ENCODE measurements around the gene NOTO. TPM values are rescaled to one million over a fixed set of nuclear protein-coding genes. Genes with fewer than 3 reads are reported as not detected.

NOTO gene
- total RNA-seq, 1 donor from 2014 or later, result not detected

DNA sequence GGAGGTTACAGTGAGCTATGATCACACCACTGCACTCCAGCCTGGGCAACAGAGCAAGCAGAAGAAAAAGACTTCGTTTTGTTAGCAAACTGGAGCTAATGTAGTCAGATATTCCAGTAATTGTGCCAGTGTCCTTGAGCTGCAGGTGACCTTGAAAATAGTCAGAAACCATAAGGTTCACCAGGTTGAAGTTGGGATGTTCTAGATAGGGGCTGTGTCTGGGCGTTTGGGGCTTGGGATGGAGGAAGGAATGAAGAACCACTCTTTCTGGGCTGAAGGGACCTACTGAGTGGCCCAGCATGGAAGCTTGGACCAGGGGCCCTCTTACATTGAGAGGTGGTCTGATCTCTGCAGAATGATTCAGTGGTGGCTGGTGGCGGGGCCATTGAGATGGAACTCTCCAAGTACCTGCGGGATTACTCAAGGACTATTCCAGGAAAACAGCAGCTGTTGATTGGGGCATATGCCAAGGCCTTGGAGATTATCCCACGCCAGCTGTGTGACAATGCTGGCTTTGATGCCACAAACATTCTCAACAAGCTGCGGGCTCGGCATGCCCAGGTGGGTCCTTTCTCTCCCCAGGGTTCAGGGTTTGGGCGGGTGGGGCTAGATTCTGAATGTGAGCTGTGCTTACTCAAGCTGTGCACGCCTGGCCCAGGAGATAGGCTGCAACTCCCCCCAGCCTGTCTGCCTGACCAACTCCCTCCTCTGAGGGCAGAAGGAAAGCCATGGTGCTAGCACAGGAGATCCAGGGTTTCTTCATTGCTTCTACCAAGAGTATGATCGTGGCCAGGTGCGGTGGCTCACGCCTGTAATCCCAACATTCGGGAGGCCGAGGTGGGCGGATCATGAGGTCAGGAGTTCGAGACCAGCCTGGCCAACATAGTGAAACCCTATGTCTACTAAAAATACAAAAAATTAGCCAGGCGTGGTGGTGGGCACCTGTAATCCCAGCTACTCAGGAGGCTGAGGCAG, 48.8 kb downstream of the NOTO start:
- H3K27me3 Mint-ChIP-seq (ENCODE audit: low read depth), result no peaks in the 10 kb centered on the region
- no peak overlapping the region for H3K27ac Mint-ChIP-seq (ENCODE audit: unreplicated experiment)
- H3K9me3 Mint-ChIP-seq (ENCODE audit: low read depth), result no peaks in the 10 kb centered on the region
- peaks cover 43% of the 10 kb centered on the region for H3K36me3 Mint-ChIP-seq (ENCODE audit: low read depth)
- no peaks in the 10 kb centered on the region for H3K4me1 Mint-ChIP-seq (ENCODE audit: low read depth)
- no peak for DNase-seq (ENCODE audit: low spot score)
- H3K4me3 Mint-ChIP-seq (ENCODE audit: unreplicated experiment), result no peak overlapping the region
- TF ChIP-seq, protein P1, sequence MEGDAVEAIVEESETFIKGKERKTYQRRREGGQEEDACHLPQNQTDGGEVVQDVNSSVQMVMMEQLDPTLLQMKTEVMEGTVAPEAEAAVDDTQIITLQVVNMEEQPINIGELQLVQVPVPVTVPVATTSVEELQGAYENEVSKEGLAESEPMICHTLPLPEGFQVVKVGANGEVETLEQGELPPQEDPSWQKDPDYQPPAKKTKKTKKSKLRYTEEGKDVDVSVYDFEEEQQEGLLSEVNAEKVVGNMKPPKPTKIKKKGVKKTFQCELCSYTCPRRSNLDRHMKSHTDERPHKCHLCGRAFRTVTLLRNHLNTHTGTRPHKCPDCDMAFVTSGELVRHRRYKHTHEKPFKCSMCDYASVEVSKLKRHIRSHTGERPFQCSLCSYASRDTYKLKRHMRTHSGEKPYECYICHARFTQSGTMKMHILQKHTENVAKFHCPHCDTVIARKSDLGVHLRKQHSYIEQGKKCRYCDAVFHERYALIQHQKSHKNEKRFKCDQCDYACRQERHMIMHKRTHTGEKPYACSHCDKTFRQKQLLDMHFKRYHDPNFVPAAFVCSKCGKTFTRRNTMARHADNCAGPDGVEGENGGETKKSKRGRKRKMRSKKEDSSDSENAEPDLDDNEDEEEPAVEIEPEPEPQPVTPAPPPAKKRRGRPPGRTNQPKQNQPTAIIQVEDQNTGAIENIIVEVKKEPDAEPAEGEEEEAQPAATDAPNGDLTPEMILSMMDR (IDR thresholded peaks at IDR 0.05), result no peak

DNA sequence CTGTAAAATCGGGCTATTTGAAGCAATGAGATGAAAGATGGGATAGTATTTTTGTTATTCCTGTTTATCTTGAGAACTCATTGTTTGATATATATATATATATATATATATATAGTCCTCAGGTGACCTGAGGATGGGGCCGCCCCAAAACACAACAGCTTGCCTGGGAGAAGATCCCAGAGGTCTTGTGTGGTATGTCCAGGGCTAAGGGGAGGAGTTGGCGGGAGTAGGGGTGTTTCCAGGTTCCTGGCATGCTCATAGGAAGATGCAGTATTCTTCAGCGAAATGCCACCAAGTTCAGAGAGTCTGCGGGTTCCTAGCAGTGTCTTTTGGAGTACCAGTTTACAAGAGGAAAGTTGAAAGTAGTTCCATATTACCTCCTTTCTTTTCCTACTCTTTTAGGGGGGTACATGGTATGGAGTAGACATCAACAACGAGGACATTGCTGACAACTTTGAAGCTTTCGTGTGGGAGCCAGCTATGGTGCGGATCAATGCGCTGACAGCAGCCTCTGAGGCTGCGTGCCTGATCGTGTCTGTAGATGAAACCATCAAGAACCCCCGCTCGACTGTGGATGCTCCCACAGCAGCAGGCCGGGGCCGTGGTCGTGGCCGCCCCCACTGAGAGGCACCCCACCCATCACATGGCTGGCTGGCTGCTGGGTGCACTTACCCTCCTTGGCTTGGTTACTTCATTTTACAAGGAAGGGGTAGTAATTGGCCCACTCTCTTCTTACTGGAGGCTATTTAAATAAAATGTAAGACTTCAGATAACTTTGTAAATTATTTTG, 50.1 kb downstream of the NOTO start:
- peaks cover 32% of the 10 kb centered on the region for H3K36me3 Mint-ChIP-seq (ENCODE audit: low read depth)
- no peak overlapping the region for H3K4me3 Mint-ChIP-seq (ENCODE audit: unreplicated experiment)
- H3K27me3 Mint-ChIP-seq (ENCODE audit: low read depth), result no peaks in the 10 kb centered on the region
- no peaks in the 10 kb centered on the region for H3K9me3 Mint-ChIP-seq (ENCODE audit: low read depth)
- no peak for DNase-seq (ENCODE audit: low spot score)
- H3K4me1 Mint-ChIP-seq (ENCODE audit: low read depth), result no peaks in the 10 kb centered on the region
- TF ChIP-seq, protein P1 (IDR thresholded peaks at IDR 0.05), result no peak
- H3K27ac Mint-ChIP-seq (ENCODE audit: unreplicated experiment), result no peak overlapping the region

DNA sequence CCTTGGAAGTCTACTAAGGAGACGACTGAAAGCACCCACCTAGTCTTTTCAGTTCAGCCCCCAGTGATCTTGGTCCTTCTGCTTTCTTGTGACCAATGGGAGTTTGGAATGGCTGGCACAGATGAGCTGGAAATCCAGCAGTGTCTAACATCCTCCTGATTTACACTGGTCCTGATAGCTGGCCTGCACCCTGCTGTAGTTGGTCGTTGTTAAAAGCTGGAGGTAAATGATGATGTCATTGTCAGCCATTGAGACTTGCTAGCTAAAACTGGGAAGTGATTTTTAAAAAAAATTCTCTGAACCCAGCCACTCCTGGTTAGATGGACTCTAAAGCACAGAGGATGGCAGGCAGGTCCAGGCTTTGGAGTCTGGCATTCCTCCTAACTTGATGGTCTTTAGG, 51.0 kb downstream of the NOTO start:
- H3K27ac Mint-ChIP-seq (ENCODE audit: unreplicated experiment), result no peak overlapping the region
- H3K4me3 Mint-ChIP-seq (ENCODE audit: unreplicated experiment), result no peak overlapping the region
- TF ChIP-seq, protein P1 (IDR thresholded peaks at IDR 0.05), result no peak

DNA sequence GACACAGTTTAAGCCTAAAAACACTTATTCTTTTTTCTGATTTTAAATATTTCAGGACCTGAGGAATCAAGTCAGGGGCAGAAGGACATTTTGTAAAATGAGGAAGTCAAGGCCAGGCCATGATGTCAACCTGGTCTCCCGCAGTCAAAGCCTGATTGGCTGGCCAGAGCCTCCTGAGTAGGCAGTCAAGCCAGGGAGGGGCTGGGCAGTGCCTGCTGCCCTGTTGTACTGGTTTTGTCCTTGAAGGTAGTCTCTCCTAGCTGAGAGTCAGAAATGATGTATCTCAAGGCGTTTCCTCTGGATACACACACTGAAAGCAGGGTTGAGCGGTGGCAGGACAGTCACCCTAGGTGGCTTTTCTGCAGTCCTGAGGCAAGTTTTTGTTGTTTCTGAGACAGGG, 51.5 kb downstream of the NOTO start:
- Mint-ChIP-seq H3K36me3 (ENCODE audit: low read depth) (peaks cover 27% of the 10 kb centered on the region), H3K4me1 (ENCODE audit: low read depth) (no peaks in the 10 kb centered on the region), H3K9me3 (ENCODE audit: low read depth) (no peaks in the 10 kb centered on the region), H3K27ac (ENCODE audit: unreplicated experiment) (no peak overlapping the region), H3K4me3 (ENCODE audit: unreplicated experiment) (no peak overlapping the region), H3K27me3 (ENCODE audit: low read depth) (no peaks in the 10 kb centered on the region)
- TF ChIP-seq, protein P1 (IDR thresholded peaks at IDR 0.05), result no peak
- DNase-seq (ENCODE audit: low spot score), result no peak

More for the DNA sequence above, 51.0 kb downstream of the NOTO start:
- H3K9me3 Mint-ChIP-seq (ENCODE audit: low read depth), result no peaks in the 10 kb centered on the region
- no peaks in the 10 kb centered on the region for H3K27me3 Mint-ChIP-seq (ENCODE audit: low read depth)
- H3K4me1 Mint-ChIP-seq (ENCODE audit: low read depth), result no peaks in the 10 kb centered on the region
- peaks cover 29% of the 10 kb centered on the region for H3K36me3 Mint-ChIP-seq (ENCODE audit: low read depth)
- DNase-seq (ENCODE audit: low spot score), result no peak

DNA sequence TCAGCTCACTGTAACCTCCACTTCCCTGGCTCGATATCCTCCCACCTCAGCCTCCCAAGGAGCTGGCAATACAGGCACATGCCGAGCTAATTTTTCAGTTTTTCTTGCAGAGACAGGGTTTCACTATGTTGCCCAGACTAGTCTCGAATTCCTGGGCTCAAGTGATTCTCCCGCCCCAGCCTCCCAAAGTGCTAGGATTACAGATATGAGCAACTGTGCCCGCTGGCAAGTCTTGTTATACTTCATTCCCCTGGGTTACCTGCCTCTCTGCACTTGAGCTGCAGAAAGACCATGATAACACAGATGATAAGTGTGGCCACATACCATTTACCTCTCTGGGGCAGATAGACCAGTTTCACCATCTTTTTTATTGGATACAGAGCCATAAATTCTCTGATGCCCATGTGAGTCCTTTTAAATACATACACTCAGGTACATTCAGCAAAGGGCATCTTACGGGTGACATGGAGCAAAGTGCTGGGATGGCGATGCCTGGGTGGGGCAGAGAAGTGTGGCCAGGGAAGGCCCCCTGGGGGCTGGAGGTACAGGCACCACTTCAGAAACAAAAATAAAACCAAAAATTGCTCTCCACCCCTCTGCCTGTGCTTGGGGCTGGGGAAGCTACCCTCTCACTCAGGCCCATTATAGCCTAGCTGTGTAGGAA, 52.1 kb downstream of the NOTO start:
- no peak for DNase-seq (ENCODE audit: low spot score)
- H3K27ac Mint-ChIP-seq (ENCODE audit: unreplicated experiment), result no peak overlapping the region
- no peaks in the 10 kb centered on the region for H3K9me3 Mint-ChIP-seq (ENCODE audit: low read depth)
- TF ChIP-seq, protein P1 (IDR thresholded peaks at IDR 0.05), result no peak
- H3K27me3 Mint-ChIP-seq (ENCODE audit: low read depth), result no peaks in the 10 kb centered on the region
- H3K4me3 Mint-ChIP-seq (ENCODE audit: unreplicated experiment), result no peak overlapping the region
- no peaks in the 10 kb centered on the region for H3K4me1 Mint-ChIP-seq (ENCODE audit: low read depth)
- H3K36me3 Mint-ChIP-seq (ENCODE audit: low read depth), result peaks cover 24% of the 10 kb centered on the region
